HUES64 (cell line): ENCODE data around the gene CST9L.

Experiments
- H3K27ac ChIP-seq: 2 replicates; pipeline ENCODE4 v1.7.0; 2013; ENCODE audit warnings: low read depth, low read length, inconsistent platforms
- H3K27me3 ChIP-seq: 2 replicates; pipeline ENCODE4 v1.6.1; 2013; ENCODE audit warnings: mild to moderate bottlenecking, low read length; ENCODE audit not compliant: insufficient read depth
- H3K36me3 ChIP-seq: 2 replicates; pipeline ENCODE4 v1.6.1; 2013; ENCODE audit warnings: mild to moderate bottlenecking, low read length; ENCODE audit not compliant: insufficient read depth
- H3K4me1 ChIP-seq: 2 replicates; pipeline ENCODE4 v1.6.1; 2013; ENCODE audit warnings: mild to moderate bottlenecking, low read length, moderate library complexity; ENCODE audit not compliant: insufficient read depth
- H3K4me3 ChIP-seq: 2 replicates; pipeline ENCODE4 v1.5.1; 2013; ENCODE audit warnings: mild to moderate bottlenecking, low read length, moderate library complexity
- H3K9ac ChIP-seq: 2 replicates; pipeline ENCODE4 v1.6.1; 2013; ENCODE audit warnings: mild to moderate bottlenecking, low read depth, low read length
- H3K9me3 ChIP-seq: 2 replicates; pipeline ENCODE4 v1.6.1; 2013; ENCODE audit warnings: low read depth, low read length; ENCODE audit not compliant: insufficient read depth
- WGBS: fragments of 150-250, 120-280 bp; methylation state at CpG from one replicate; pipeline ENCODE4 v1.1.7; 2013; ENCODE audit warnings: missing lambda C conversion rate; 5-methylcytosine and 5-hydroxymethylcytosine counted together

CST9L gene

DNA sequence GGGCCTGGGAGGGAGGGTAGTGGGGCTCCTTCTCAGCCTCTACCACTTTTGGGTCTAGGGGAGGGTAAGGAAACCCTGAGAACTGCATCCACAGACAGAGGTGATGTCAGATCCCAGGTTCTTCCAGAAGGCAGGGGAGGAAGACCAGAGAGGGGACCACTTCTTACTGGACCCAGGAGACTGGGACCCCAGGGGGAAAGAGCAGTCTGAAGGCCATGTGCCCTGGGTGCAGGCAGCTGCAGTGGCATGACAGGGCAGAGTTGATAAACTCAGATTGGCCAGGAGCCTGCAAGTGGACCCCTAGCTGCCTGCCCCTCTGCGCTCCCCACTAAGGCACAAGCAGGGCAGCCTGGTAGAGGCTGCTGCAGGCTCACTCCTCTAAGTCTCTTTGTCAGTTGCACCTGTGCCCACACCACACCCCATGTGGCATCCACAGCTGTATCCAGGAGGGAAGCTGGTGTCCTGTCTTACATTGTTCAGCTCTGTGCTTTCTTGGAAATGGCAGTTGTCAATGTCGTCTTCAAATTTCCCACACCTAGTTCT is 2.7 kb downstream of the CST9L start:
- Histone ChIP-seq H3K27me3 (no peaks in the 10 kb centered on the region), H3K9ac (no peak overlapping the region), H3K4me1 (no peaks in the 10 kb centered on the region), H3K36me3 (no peaks in the 10 kb centered on the region), H3K4me3 (no peak overlapping the region), H3K9me3 (peaks cover 21% of the 10 kb centered on the region), H3K27ac (no peak overlapping the region)
- 91% methylated on average over 2 of the region's 2 CpGs for WGBS

GRCh38 chr20:23564927-23565326 is 3.4 kb downstream of the CST9L start:
- Histone ChIP-seq H3K4me1 (no peaks in the 10 kb centered on the region), H3K9me3 (peaks cover 27% of the 10 kb centered on the region), H3K27ac (no peak overlapping the region), H3K27me3 (no peaks in the 10 kb centered on the region), H3K4me3 (no peak overlapping the region), H3K9ac (no peak overlapping the region), H3K36me3 (no peaks in the 10 kb centered on the region)
- 90% methylated on average over 3 of the region's 3 CpGs for WGBS

GRCh38 chr20:23562721-23563342 is 5.5 kb downstream of the CST9L start:
- WGBS = 95% methylated on average over 1 of the region's 1 CpG
- Histone ChIP-seq H3K36me3 (no peaks in the 10 kb centered on the region), H3K27me3 (no peaks in the 10 kb centered on the region), H3K4me3 (no peak overlapping the region), H3K4me1 (no peaks in the 10 kb centered on the region), H3K9ac (no peak overlapping the region), H3K9me3 (peaks cover 38% of the 10 kb centered on the region), H3K27ac (no peak overlapping the region)

DNA sequence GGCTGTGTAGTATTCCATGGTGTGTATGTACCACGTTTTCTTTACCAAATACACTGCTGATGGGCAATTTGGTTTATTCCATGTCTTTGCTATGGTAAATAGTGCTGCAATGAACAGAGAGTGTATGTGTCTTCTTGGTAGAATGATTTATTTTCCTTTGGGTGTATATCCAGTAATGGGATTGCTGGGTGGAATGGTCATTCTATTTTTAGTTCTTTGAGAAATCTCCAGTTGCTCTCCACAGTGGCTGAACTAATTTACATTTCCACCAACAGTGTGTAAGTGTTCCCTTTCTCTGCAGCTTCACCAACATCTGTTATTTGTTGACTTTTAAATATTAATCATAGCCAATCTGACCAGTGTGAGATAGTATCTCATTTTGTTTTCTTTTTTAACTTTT is 13.9 kb downstream of the CST9L start:
- H3K27ac ChIP-seq = no peak overlapping the region

DNA sequence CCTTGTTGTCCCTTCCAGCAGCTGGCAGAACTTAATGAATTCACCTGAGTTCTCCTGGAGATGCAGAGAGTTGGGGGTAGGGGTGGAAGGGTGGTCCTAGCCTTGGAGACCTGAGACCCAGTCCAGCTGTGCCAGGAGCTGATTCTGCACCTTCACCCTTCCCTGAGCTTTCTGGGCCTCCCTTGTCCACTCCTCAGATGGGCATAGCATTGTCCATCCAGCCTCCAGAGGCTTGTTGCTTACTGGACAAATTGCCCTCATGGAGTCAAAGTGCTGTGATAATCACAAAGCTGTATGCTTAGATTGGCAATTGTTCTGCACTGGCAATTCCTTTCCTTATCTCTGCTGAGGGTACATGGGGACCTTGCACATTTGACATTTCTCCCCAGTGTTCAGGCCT is 16.5 kb downstream of the CST9L start:
- H3K36me3 ChIP-seq = no peaks in the 10 kb centered on the region
- no peaks in the 10 kb centered on the region for H3K4me1 ChIP-seq
- H3K9me3 ChIP-seq = no peaks in the 10 kb centered on the region; the same call in 1 of the 2 replicates
- no peak overlapping the region for H3K9ac ChIP-seq
- H3K4me3 ChIP-seq = no peak overlapping the region
- no peak overlapping the region for H3K27ac ChIP-seq
- no peaks in the 10 kb centered on the region for H3K27me3 ChIP-seq

More for the DNA sequence above, 13.9 kb downstream of the CST9L start:
- WGBS = 90% methylated on average over 1 of the region's 1 CpG
- Histone ChIP-seq H3K4me1 (no peaks in the 10 kb centered on the region), H3K9ac (no peak overlapping the region), H3K27me3 (no peaks in the 10 kb centered on the region), H3K36me3 (no peaks in the 10 kb centered on the region), H3K9me3 (peaks cover 10% of the 10 kb centered on the region), H3K4me3 (no peak overlapping the region)

- Histone ChIP-seq H3K9ac (no peak overlapping the region), H3K36me3 (no peaks in the 10 kb centered on the region), H3K27ac (no peak overlapping the region), H3K4me3 (no peak overlapping the region), H3K9me3 (no peaks in the 10 kb centered on the region), H3K27me3 (no peaks in the 10 kb centered on the region), H3K4me1 (no peaks in the 10 kb centered on the region)
Observed at GRCh38 chr20:23551383-23551782, 16.9 kb downstream of the CST9L start.

GRCh38 chr20:23550227-23550626 is 18.1 kb downstream of the CST9L start:
- WGBS = 94% methylated on average over 4 of the region's 4 CpGs
- Histone ChIP-seq H3K9ac (no peak overlapping the region), H3K4me1 (no peaks in the 10 kb centered on the region), H3K36me3 (no peaks in the 10 kb centered on the region), H3K9me3 (no peaks in the 10 kb centered on the region), H3K4me3 (no peak overlapping the region), H3K27ac (no peak overlapping the region), H3K27me3 (no peaks in the 10 kb centered on the region)

- WGBS = 73% methylated on average over 5 of the region's 5 CpGs
- Histone ChIP-seq H3K36me3 (no peaks in the 10 kb centered on the region), H3K9ac (no peak overlapping the region), H3K27me3 (no peaks in the 10 kb centered on the region), H3K4me1 (no peaks in the 10 kb centered on the region), H3K27ac (no peak overlapping the region), H3K9me3 (no peaks in the 10 kb centered on the region; the same call in 1 of the 2 replicates), H3K4me3 (no peak overlapping the region)
Observed at GRCh38 chr20:23548408-23548807, 19.9 kb downstream of the CST9L start.

DNA sequence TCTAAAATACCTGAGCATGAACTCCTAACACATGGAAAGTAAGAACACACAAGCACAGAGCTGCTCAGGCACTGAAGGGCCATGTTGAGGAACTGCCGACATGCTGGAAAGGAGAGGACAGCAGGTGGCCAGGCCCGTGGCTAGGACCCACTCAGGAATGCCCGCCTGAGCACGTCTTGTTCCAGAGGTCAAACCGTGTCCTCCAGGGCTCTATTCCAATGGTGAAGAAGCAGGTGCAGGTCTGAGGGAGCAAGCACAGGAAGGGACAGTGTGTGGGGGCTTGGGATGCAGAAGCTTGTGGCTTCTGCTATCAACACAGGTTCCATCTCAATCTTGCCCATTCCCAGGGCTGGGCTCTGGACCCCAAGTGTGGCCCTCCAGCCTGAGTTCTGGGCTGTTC is 20.7 kb downstream of the CST9L start:
- Histone ChIP-seq H3K4me1 (no peaks in the 10 kb centered on the region), H3K9me3 (no peaks in the 10 kb centered on the region; the same call in 1 of the 2 replicates), H3K9ac (no peak overlapping the region), H3K36me3 (no peaks in the 10 kb centered on the region), H3K4me3 (no peak overlapping the region), H3K27me3 (no peaks in the 10 kb centered on the region), H3K27ac (no peak overlapping the region)
- 90% methylated on average over 5 of the region's 5 CpGs for WGBS

- 93% methylated on average over 12 of the region's 12 CpGs for WGBS
- no peak overlapping the region for H3K9ac ChIP-seq
- no peaks in the 10 kb centered on the region for H3K36me3 ChIP-seq
- no peaks in the 10 kb centered on the region for H3K27me3 ChIP-seq
- no peak overlapping the region for H3K4me3 ChIP-seq
- no peaks in the 10 kb centered on the region; the same call in 1 of the 2 replicates for H3K9me3 ChIP-seq
- no peak overlapping the region for H3K27ac ChIP-seq
- peaks cover 5% of the 10 kb centered on the region; the same call in 1 of the 2 replicates for H3K4me1 ChIP-seq
Observed at GRCh38 chr20:23546435-23547144, 21.7 kb downstream of the CST9L start.

DNA sequence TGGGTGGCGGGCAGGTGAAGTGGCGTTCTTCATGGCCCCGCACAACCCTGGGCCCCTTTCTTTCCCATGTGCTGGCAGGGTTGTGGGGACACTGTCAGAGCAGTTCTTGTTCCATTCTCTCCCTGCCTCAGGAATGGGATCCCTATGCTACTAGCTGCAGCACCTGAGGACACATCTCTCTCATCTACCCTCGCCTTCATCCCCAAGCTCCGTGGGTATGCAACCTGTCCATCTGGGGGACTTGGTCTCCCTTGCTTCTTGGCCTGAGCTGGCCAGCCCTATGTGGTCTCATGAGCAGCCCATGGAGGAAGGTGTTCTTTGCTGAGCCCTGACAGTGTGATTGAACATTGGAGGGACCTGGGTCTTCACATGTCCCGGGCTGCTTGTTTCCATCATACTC is 24.2 kb downstream of the CST9L start:
- Histone ChIP-seq H3K27ac (no peak overlapping the region), H3K27me3 (no peaks in the 10 kb centered on the region), H3K9ac (no peak overlapping the region), H3K36me3 (no peaks in the 10 kb centered on the region), H3K9me3 (no peaks in the 10 kb centered on the region; the same call in 1 of the 2 replicates), H3K4me3 (no peak overlapping the region), H3K4me1 (peaks cover 7% of the 10 kb centered on the region; the same call in 1 of the 2 replicates)
- WGBS = 98% methylated on average over 5 of the region's 6 CpGs
